OCI-LY3 (cell line): Measurements from ENCODE around the gene CCDC68.

Source experiments
- H2AFZ ChIP-seq: fragments of 200-600, 300-600 bp; shearing (Covaris generic); 2 replicates; pipeline ENCODE4 v1.6.0; 2014; ENCODE audit warnings: antibody characterized with exemption, low read depth, low read length
- H3K27ac ChIP-seq: fragments of 200-600, 300-600 bp; sonication (generic); 2 replicates; pipeline ENCODE4 v1.5.1; 2014; ENCODE audit warnings: mild to moderate bottlenecking, low read length, moderate library complexity, mixed read lengths
- H3K27me3 ChIP-seq: fragments of 200-600, 300-600 bp; sonication (generic); 2 replicates; pipeline ENCODE4 v1.6.1; 2014; ENCODE audit warnings: low read depth, low read length, mixed read lengths
- H3K36me3 ChIP-seq: fragments of 200-600, 300-600 bp; sonication (generic); replicated peaks from 2 replicates; pipeline ENCODE3; 2014; ENCODE audit warnings: low read depth, low read length, mixed read lengths
- H3K4me1 ChIP-seq: fragments of 300-600, 200-600 bp; sonication (generic); 2 replicates; pipeline ENCODE4 v1.6.1; 2014; ENCODE audit warnings: low read length, mixed read lengths
- H3K4me2 ChIP-seq: fragments of 200-600, 300-600 bp; sonication (generic); 2 replicates; pipeline ENCODE4 v1.6.1; 2014; ENCODE audit warnings: low read length, mixed read lengths
- H3K4me3 ChIP-seq: fragments of 300-600, 200-600 bp; sonication (generic); 2 replicates; pipeline ENCODE4 v1.5.1; 2014; ENCODE audit warnings: antibody characterized with exemption, mild to moderate bottlenecking, low read length, moderate library complexity
- H3K79me2 ChIP-seq: fragments of 300-600, 200-600 bp; shearing (Covaris generic); 2 replicates; pipeline ENCODE4 v1.6.1; 2014; ENCODE audit warnings: mild to moderate bottlenecking, low read length, mixed read lengths
- H3K9ac ChIP-seq: fragments of 300-600, 200-600 bp; shearing (Covaris generic); 2 replicates; pipeline ENCODE4 v1.6.0; 2014; ENCODE audit warnings: mild to moderate bottlenecking, low read length, moderate library complexity
- H3K9me3 ChIP-seq: fragments of 200-600, 300-600 bp; shearing (Covaris generic); 2 replicates; pipeline ENCODE4 v1.6.1; 2014; ENCODE audit warnings: low read length, mixed read lengths; ENCODE audit not compliant: insufficient read depth
- H4K20me1 ChIP-seq: fragments of 200-600, 300-600 bp; sonication (generic); 2 replicates; pipeline ENCODE4 v1.6.1; 2016; ENCODE audit warnings: low read length, mixed read lengths; ENCODE audit not compliant: insufficient read depth
- CTCF ChIP-seq: fragments of 200-600, 300-600 bp; sonication (generic); IDR thresholded peaks from 2 replicates; pipeline ENCODE4 v1.5.1; 2014; ENCODE audit warnings: antibody characterized with exemption, low read length, low read depth
- EZH2phosphoT487 ChIP-seq: fragments of 200-600 bp; shearing (Covaris generic); IDR thresholded peaks from 2 replicates; pipeline ENCODE4 v1.6.1; 2018; ENCODE audit warnings: antibody characterized with exemption, mixed run types, low read depth

CCDC68 gene

DNA sequence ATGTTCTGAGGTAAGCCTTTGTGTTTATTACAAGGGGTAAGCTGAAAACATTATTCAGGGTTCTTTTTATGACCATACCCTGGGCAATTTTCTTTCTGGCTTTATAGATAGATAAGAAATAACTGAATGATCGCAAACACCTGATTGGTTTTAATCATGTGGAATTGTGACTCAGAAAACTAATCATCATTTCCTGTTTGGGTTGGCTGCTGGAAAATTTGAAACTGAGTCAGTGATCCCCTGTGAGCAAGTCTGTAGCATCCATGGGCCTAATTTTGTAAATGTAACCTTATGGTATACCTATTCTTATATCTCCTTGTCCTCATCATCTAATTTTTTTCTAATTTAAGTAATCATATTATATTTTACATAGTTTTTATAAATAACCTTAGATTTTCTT, 34.3 kb downstream of the CCDC68 start:
- Histone ChIP-seq H3K27ac (no peak overlapping the region), H3K9me3 (no peaks in the 10 kb centered on the region), H2AFZ (no peak overlapping the region), H3K9ac (no peak overlapping the region), H3K79me2 (no peaks in the 10 kb centered on the region), H3K36me3 (no peaks in the 10 kb centered on the region), H4K20me1 (no peaks in the 10 kb centered on the region), H3K4me3 (no peak overlapping the region), H3K4me2 (no peak overlapping the region), H3K4me1 (no peaks in the 10 kb centered on the region), H3K27me3 (no peaks in the 10 kb centered on the region)
- TF ChIP-seq CTCF (no peak), EZH2phosphoT487 (no peak)

DNA sequence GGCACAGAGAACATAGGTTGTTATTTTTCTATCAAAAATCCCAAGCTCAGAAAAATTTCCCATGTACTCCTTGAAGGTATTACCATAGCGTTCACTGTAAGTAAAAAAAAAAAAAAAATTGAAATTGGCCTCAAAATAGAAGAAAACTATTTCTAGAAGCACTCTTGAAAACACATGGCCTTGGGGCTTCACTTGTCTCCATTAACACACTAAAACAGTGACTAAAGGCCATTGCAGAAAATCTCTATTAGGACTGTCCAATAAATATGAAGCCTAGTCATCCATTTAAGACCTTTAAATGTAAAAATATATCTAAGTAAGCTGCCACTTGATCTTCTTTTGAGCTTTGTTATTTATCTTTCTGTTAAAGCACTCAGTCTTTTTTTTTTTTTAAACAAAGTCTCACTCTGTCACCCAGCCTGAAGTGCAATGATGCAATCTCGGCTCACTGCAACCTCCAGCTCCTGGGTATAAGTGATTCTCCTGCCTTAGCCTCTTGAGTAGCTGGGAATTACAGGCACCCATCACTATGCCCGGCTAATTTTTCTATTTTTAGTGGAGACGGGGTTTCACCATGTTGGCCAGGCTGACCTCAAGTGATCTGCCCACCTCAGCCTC, 35.8 kb downstream of the CCDC68 start:
- Histone ChIP-seq H3K4me3 (no peak overlapping the region), H3K9ac (no peak overlapping the region), H3K9me3 (no peaks in the 10 kb centered on the region), H2AFZ (no peak overlapping the region), H3K79me2 (no peaks in the 10 kb centered on the region), H3K4me2 (no peak overlapping the region), H3K27ac (no peak overlapping the region), H3K36me3 (no peaks in the 10 kb centered on the region), H4K20me1 (no peaks in the 10 kb centered on the region), H3K27me3 (peaks cover 5% of the 10 kb centered on the region; the same call in 1 of the 2 replicates), H3K4me1 (no peaks in the 10 kb centered on the region)
- no peak for TF ChIP-seq CTCF
- TF ChIP-seq EZH2phosphoT487, result no peak

GRCh38 chr18:54919412-54919811, 39.8 kb downstream of the CCDC68 start:
- no peak for TF ChIP-seq CTCF
- no peak for TF ChIP-seq EZH2phosphoT487
- Histone ChIP-seq H3K9ac (no peak overlapping the region), H3K4me2 (no peak overlapping the region), H3K27me3 (peaks cover 5% of the 10 kb centered on the region; the same call in 1 of the 2 replicates), H3K27ac (no peak overlapping the region), H3K4me3 (no peak overlapping the region), H2AFZ (no peak overlapping the region), H3K9me3 (no peaks in the 10 kb centered on the region), H3K4me1 (no peaks in the 10 kb centered on the region), H3K36me3 (no peaks in the 10 kb centered on the region), H4K20me1 (no peaks in the 10 kb centered on the region), H3K79me2 (no peaks in the 10 kb centered on the region)

- no peak overlapping the region for H2AFZ ChIP-seq
- H3K4me1 ChIP-seq, result peaks cover 3% of the 10 kb centered on the region
- no peak overlapping the region for H3K4me2 ChIP-seq
- H4K20me1 ChIP-seq, result no peaks in the 10 kb centered on the region
- no peak overlapping the region for H3K9ac ChIP-seq
- H3K36me3 ChIP-seq, result peaks cover 1% of the 10 kb centered on the region
- H3K9me3 ChIP-seq, result peaks cover 3% of the 10 kb centered on the region
- no peak overlapping the region for H3K4me3 ChIP-seq
- peaks cover 5% of the 10 kb centered on the region; the same call in 1 of the 2 replicates for H3K27me3 ChIP-seq
- no peak overlapping the region for H3K27ac ChIP-seq
- no peaks in the 10 kb centered on the region for H3K79me2 ChIP-seq
- TF ChIP-seq EZH2phosphoT487 (no peak), CTCF (no peak)
These were observed 41.2 kb downstream of the CCDC68 start for GRCh38 chr18:54918060-54918459.
